ENCODE data around the gene SMARCA5. TPM values are rescaled to one million over a fixed set of nuclear protein-coding genes. Genes with fewer than 3 reads are reported as not detected.

SMARCA5 gene
- total and polyA plus RNA-seq, 9 of the 15 experiments (the other 6 are each of a cell fraction or from before 2014, with no cell fraction given) = 21.6 to 57.8 (median 34.6) TPM

DNA sequence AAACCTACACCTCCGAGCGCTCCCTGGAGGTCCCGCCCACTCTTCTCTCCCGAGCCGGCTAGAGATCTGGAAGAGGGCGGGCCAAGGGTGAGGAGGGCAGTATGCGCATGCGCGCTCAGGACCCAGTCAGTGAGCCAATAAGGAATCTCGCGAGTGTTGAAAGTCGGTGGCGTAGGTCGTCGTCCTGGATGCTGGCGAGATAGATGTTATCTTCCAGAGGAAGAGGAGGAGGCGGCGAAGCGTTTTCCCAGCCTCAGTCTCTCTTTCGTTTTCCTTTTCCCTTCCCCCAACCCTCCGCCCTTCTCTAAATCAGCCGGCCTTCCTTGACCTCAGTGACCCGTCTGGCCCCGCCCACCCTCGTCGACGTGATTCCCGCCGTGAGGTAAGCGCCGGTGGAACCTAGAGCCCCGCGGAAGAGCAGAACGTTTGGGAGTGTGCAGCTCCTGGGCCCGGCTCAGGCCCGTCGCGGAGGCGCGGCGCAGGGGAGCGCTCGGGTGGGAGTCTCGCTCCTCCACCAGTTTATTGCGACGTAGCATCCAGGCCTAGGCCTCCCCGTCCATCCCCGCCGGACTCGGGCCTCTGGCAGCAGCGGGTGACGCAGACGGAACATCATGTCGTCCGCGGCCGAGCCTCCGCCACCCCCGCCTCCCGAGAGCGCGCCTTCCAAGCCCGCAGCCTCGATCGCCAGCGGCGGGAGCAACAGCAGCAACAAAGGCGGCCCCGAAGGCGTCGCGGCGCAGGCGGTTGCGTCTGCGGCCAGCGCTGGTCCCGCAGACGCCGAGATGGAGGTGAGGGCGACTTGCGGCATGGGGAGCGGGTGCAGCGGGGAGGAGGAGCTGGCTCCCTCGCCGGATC is at the start of gene SMARCA5 (continued):
- TF ChIP-seq E2F3 (CRISPR knock-in tag; IDR thresholded peaks at IDR 0.05) (no peak), CREM (IDR thresholded peaks at IDR 0.05; ENCODE audit: low read depth) (peak; percentile 70), ZNF184 (CRISPR knock-in tag; IDR thresholded peaks at IDR 0.05) (no peak), FOXA3 (CRISPR knock-in tag; conservative IDR thresholded peaks at IDR 0.05 in 1 of 2, IDR thresholded peaks at IDR 0.05 in 1 of 2) (no peak; a peak in 1 of 4 replicates), ZBTB7A (IDR thresholded peaks at IDR 0.05; ENCODE audit: borderline replicate concordance, control insufficient read depth, low read depth, low read length) (no peak), CREB1 (IDR thresholded peaks at IDR 0.05) (peak; percentile 88), CREB1 (CRISPR knock-in tag; IDR thresholded peaks at IDR 0.05) (peak; percentile 71), HNRNPL (IDR thresholded peaks at IDR 0.05; ENCODE audit: low read depth, low read length) (no peak), MBD2 (IDR thresholded peaks at IDR 0.05; ENCODE audit: borderline replicate concordance, low read depth) (no peak; the same call in 1 of the 2 replicates), TCFL5 (CRISPR knock-in tag; conservative IDR thresholded peaks at IDR 0.05) (no peak), SMARCA4 (IDR thresholded peaks at IDR 0.05) (no peak), NELFE (IDR thresholded peaks at IDR 0.05; ENCODE audit: insufficient read depth, insufficient read length) (no peak), KLF16 (IDR thresholded peaks at IDR 0.05) (no peak), THRAP3 (IDR thresholded peaks at IDR 0.05; ENCODE audit: borderline replicate concordance) (no peak), KAT7 (CRISPR knock-in tag; IDR thresholded peaks at IDR 0.05; ENCODE audit: borderline replicate concordance) (peak; percentile 94), EP400 (IDR thresholded peaks at IDR 0.05) (peak; percentile 85), MEF2D (tag; conservative IDR thresholded peaks at IDR 0.05; ENCODE audit: low read depth) (no peak), POLR2AphosphoS5 (IDR thresholded peaks at IDR 0.05; ENCODE audit: control insufficient read depth, insufficient read depth, low read depth, low read length) (peak; percentile 60), NUFIP1 (IDR thresholded peaks at IDR 0.05; ENCODE audit: partially characterized antibody) (no peak)
- TF ChIP-seq, protein P1, sequence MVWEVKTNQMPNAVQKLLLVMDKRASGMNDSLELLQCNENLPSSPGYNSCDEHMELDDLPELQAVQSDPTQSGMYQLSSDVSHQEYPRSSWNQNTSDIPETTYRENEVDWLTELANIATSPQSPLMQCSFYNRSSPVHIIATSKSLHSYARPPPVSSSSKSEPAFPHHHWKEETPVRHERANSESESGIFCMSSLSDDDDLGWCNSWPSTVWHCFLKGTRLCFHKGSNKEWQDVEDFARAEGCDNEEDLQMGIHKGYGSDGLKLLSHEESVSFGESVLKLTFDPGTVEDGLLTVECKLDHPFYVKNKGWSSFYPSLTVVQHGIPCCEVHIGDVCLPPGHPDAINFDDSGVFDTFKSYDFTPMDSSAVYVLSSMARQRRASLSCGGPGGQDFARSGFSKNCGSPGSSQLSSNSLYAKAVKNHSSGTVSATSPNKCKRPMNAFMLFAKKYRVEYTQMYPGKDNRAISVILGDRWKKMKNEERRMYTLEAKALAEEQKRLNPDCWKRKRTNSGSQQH (CRISPR knock-in tag; IDR thresholded peaks at IDR 0.05) = no peak
- TF ChIP-seq, protein P2, sequence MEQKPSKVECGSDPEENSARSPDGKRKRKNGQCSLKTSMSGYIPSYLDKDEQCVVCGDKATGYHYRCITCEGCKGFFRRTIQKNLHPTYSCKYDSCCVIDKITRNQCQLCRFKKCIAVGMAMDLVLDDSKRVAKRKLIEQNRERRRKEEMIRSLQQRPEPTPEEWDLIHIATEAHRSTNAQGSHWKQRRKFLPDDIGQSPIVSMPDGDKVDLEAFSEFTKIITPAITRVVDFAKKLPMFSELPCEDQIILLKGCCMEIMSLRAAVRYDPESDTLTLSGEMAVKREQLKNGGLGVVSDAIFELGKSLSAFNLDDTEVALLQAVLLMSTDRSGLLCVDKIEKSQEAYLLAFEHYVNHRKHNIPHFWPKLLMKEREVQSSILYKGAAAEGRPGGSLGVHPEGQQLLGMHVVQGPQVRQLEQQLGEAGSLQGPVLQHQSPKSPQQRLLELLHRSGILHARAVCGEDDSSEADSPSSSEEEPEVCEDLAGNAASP (IDR thresholded peaks at IDR 0.05) = no peak
- TF ChIP-seq, protein P3, sequence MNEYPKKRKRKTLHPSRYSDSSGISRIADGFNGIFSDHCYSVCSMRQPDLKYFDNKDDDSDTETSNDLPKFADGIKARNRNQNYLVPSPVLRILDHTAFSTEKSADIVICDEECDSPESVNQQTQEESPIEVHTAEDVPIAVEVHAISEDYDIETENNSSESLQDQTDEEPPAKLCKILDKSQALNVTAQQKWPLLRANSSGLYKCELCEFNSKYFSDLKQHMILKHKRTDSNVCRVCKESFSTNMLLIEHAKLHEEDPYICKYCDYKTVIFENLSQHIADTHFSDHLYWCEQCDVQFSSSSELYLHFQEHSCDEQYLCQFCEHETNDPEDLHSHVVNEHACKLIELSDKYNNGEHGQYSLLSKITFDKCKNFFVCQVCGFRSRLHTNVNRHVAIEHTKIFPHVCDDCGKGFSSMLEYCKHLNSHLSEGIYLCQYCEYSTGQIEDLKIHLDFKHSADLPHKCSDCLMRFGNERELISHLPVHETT (CRISPR knock-in tag; conservative IDR thresholded peaks at IDR 0.05 in 1 of 2, IDR thresholded peaks at IDR 0.05 in 1 of 2) = no peak; a peak in 1 of 4 replicates
- TF ChIP-seq, protein P4, sequence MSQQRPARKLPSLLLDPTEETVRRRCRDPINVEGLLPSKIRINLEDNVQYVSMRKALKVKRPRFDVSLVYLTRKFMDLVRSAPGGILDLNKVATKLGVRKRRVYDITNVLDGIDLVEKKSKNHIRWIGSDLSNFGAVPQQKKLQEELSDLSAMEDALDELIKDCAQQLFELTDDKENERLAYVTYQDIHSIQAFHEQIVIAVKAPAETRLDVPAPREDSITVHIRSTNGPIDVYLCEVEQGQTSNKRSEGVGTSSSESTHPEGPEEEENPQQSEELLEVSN (IDR thresholded peaks at IDR 0.05; ENCODE audit: borderline replicate concordance in 1 of 2, extremely low read depth in 1 of 2, insufficient read depth in 1 of 2, insufficient read length in 1 of 2, low read depth in 1 of 2, low read length in 1 of 2, poor library complexity in 1 of 2, severe bottlenecking in 1 of 2) = peak; percentile 28 to 33

Data from K562 (cell line).